HepG2 (cell line): Measurements from ENCODE around the gene ADGRF4. TPM values are rescaled to one million over a fixed set of nuclear protein-coding genes. Genes with fewer than 3 reads are reported as not detected.

ENCODE experiments used
- ATAC-seq: fragments of 200-7000 bp; cut with Tn5 transposase; 3 replicates; pipeline ENCODE4 v1.9.1; 2020; ENCODE audit warnings: mild to moderate bottlenecking, moderate library complexity
- BruUV-seq: library from RNA; stranded (reverse); fragments of 400-500 nt; replicated peaks from 2 replicates; lab custom pipeline; 2021; lab: Mats Ljungman, UMichigan
- CTCF ChIA-PET: fragments of 300-600 bp; formaldehyde crosslinking; extraction: SDS; loops from one replicate; lab custom pipeline; 2021; ENCODE audit warnings: low total read pairs, inconsistent platforms, low intra/inter-chr PET ratio; lab: Yijun Ruan, JAX
- POLR2A ChIA-PET: fragments of 350-600 bp; sonication (Branson Sonifier 250); formaldehyde crosslinking; loops from one replicate; lab custom pipeline; 2020; ENCODE audit warnings: antibody characterized with exemption, inconsistent platforms; lab: Yijun Ruan, JAX
- DNase-seq: peaks from one replicate; pipeline ENCODE4 v3.0.0-alpha.2; 2015; ENCODE audit warnings: low spot score
- FAIRE-seq: peaks from 3 replicates; lab custom pipeline; 2011; peaks lifted over from hg19 to GRCh38; lab: Jason Lieb, UNC
- H2AFZ ChIP-seq: one replicate; pipeline ENCODE4 v1.6.1; 2011; ENCODE audit warnings: low read length, inconsistent platforms
- H3K27ac ChIP-seq: fragments of 300-600 bp; 3 replicates; pipeline ENCODE4 v1.8.0; 2011; ENCODE audit warnings: mixed run types, mild to moderate bottlenecking, mixed read lengths, low read length, inconsistent platforms; ENCODE audit not compliant: insufficient read depth; ENCODE audit errors: extremely low read length
- H3K27me3 ChIP-seq, 2 experiments: fragments of 200-600 bp in 1 of 2; 2 replicates in 1 of 2; 3 replicates in 1 of 2; pipeline versions ENCODE4 v1.6.0 to v1.8.0; 2011; ENCODE audit warnings: low read length in 2 of 2, mild to moderate bottlenecking in 2 of 2, moderate library complexity in 2 of 2, inconsistent platforms in 1 of 2; ENCODE audit not compliant: insufficient read depth in 2 of 2, control insufficient read depth in 1 of 2
- H3K36me3 ChIP-seq, 2 experiments: fragments of 200-600 bp in 1 of 2; replicated peaks in 1 of 2; 2 replicates in 1 of 2; 3 replicates in 1 of 2; pipeline versions ENCODE4 v1.5.1 to v1.8.0; 2011; ENCODE audit warnings: low read length in 2 of 2, inconsistent platforms in 1 of 2; ENCODE audit not compliant: insufficient read depth in 2 of 2, control insufficient read depth in 1 of 2
- H3K4me1 ChIP-seq: 2 replicates; pipeline ENCODE4 v1.5.1; 2012; ENCODE audit warnings: low read length, inconsistent platforms; ENCODE audit not compliant: insufficient read depth
- H3K4me2 ChIP-seq: 2 replicates; pipeline ENCODE4 v1.6.0; 2011; ENCODE audit warnings: low read depth, low read length, inconsistent platforms
- H3K4me3 ChIP-seq, 3 experiments: fragments of 200-600 bp in 1 of 3; sonication (generic), shearing (Covaris generic) in 1 of 3; replicated peaks in 1 of 3; 2 replicates each; pipeline ENCODE4 v1.5.1; 2011 to 2016; ENCODE audit warnings: low read length in 3 of 3, inconsistent platforms in 2 of 3, low read depth in 2 of 3, mild to moderate bottlenecking in 2 of 3, control low read depth in 1 of 3, mixed read lengths in 1 of 3; ENCODE audit not compliant: insufficient read depth in 1 of 3
- H3K79me2 ChIP-seq: one replicate; pipeline ENCODE4 v1.6.1; 2011; ENCODE audit warnings: low read length, inconsistent platforms; ENCODE audit not compliant: insufficient read depth
- H3K9ac ChIP-seq: 2 replicates; pipeline ENCODE4 v1.6.0; 2011; ENCODE audit warnings: mild to moderate bottlenecking, low read depth, low read length, inconsistent platforms; ENCODE audit not compliant: insufficient read depth
- H3K9me3 ChIP-seq: 2 replicates; pipeline ENCODE4 v1.5.1; 2012; ENCODE audit warnings: mild to moderate bottlenecking, low read length
- H4K20me1 ChIP-seq: 2 replicates; pipeline ENCODE4 v1.6.0; 2011; ENCODE audit warnings: inconsistent platforms, mild to moderate bottlenecking, low read length, moderate library complexity; ENCODE audit not compliant: insufficient read depth
- JARID2 ChIP-seq: sonication (generic); formaldehyde crosslinking; IDR thresholded peaks from 2 replicates; pipeline ENCODE4 v1.8.1; 2023; ENCODE audit warnings: missing genetic modification reagents, inconsistent platforms; ENCODE audit not compliant: insufficient replicate concordance
- PRDM15 ChIP-seq: sonication (generic); formaldehyde crosslinking; IDR thresholded peaks from 2 replicates; pipeline ENCODE4 v1.4.0; 2020; ENCODE audit warnings: missing genetic modification reagents
- ZNF687 ChIP-seq: sonication (generic); formaldehyde crosslinking; IDR thresholded peaks from 2 replicates; pipeline ENCODE4 v1.5.1; 2020; ENCODE audit warnings: mild to moderate bottlenecking, missing genetic modification reagents, moderate library complexity
- WGBS: methylation state at CpG from one replicate; pipeline ENCODE4 v1.1.6; 2017; ENCODE audit warnings: low lambda C conversion rate; 5-methylcytosine and 5-hydroxymethylcytosine counted together
- in situ Hi-C: cut with HindIII; loops from 2 replicates; pipeline ENCODE4 v1.10.0; 2017; ENCODE audit warnings: low pct_unique_long_range_greater_than_20kb; ENCODE audit not compliant: extremely low pct_ligation_motif_present
- intact Hi-C: fragments of 100-400 bp; cut with micrococcal nuclease; formaldehyde crosslinking; loops from one replicate; pipeline ENCODE4 v1.10.0; 2022; ENCODE audit not compliant: unreplicated experiment
- polyA plus RNA-seq, 8 experiments: library from polyadenylated mRNA; depleted of rRNA in 3 of 8; stranded (reverse) in 7 of 8; unstranded in 1 of 8; fragments of >200 nt; fragmentation: Illumina TruSeq in 4 of 8; extraction: Trizol in 4 of 8; gene quantifications; 2 replicates each; pipeline versions ENCODE4 v1.2.1 to v1.2.3, GENCODE V29; 2011 to 2016; ENCODE audit warnings: low read depth in 4 of 8, missing spikeins in 1 of 8, mixed read lengths in 1 of 8; ENCODE audit not compliant: insufficient read depth in 1 of 8
- total RNA-seq, 5 experiments: library from RNA; depleted of rRNA; stranded (reverse); fragments of >200 nt; fragmentation: Illumina TruSeq; extraction: Trizol; gene quantifications; 2 replicates each; pipeline ENCODE4 v1.2.3, GENCODE V29; 2016; ENCODE audit warnings: low read depth in 1 of 5

Gene ADGRF4
- total and polyA plus RNA-seq, 2 of the 13 experiments (the other 11 are each of a cell fraction or from before 2014, with no cell fraction given) = 0.01 TPM; not detected in 1

GRCh38 chr6:47716207-47716606 is 17.8 kb downstream of the ADGRF4 start (continued):
- no peak for TF ChIP-seq JARID2 (CRISPR knock-in tag)

GRCh38 chr6:47718571-47718970 is 20.2 kb downstream of the ADGRF4 start:
- Histone ChIP-seq H3K9me3 (no peaks in the 10 kb centered on the region), H3K27ac (no peak overlapping the region), H3K27me3 (peaks cover 1 to 14% of the 10 kb centered on the region in 2 experiments; a peak in 2 of 5 replicates), H3K36me3 (no peaks in the 10 kb centered on the region), H3K79me2 (no peaks in the 10 kb centered on the region), H2AFZ (no peak overlapping the region), H3K4me2 (no peak overlapping the region), H3K4me1 (no peaks in the 10 kb centered on the region), H3K4me3 (no peak overlapping the region), H3K9ac (no peak overlapping the region), H4K20me1 (no peaks in the 10 kb centered on the region)
- TF ChIP-seq PRDM15 (CRISPR knock-in tag) (no peak), ZNF687 (CRISPR knock-in tag) (no peak)
- CTCF ChIA-PET = no interaction called here
- no peak for ATAC-seq
- DNase-seq = no peak
- 5% methylated on average over 1 of the region's 1 CpG for WGBS
- POLR2A ChIA-PET = no interaction called here
- BruUV-seq = no TSS peak
- intact Hi-C loops (no loop called here), in situ Hi-C loops (no loop called here)
- FAIRE-seq = no peak
